Lower leg skin (tissue), 3 donors: ENCODE results near the gene FAM229B.

Source experiments
- CTCF ChIP-seq, 3 donors: fragments of 450-650 bp; IDR thresholded peaks; one replicate each; pipeline ENCODE4 v1.5.1; 2016; ENCODE audit warnings: antibody characterized with exemption in 3 of 3, mild to moderate bottlenecking in 3 of 3, moderate library complexity in 2 of 3
- POLR2A ChIP-seq, 2 donors: fragments of 450-650 bp; IDR thresholded peaks; one replicate each; pipeline ENCODE4 v1.6.1; 2016 to 2017; ENCODE audit warnings: antibody characterized with exemption in 2 of 2, mild to moderate bottlenecking in 1 of 2, moderate library complexity in 1 of 2

- no peak for TF ChIP-seq CTCF (IDR thresholded peaks at IDR 0.05)
- TF ChIP-seq POLR2A (IDR thresholded peaks at IDR 0.05) = no peak
Measured at GRCh38 chr6:112144145-112144926, 56.9 kb downstream of the FAM229B start.
